Activated gamma-delta T cell (primary cell): ENCODE data around the gene ZBTB47.

Experiments
- DNase-seq: peaks from one replicate; lab custom pipeline; 2025; lab: John Stamatoyannopoulos, UW

The ZBTB47 gene

DNA sequence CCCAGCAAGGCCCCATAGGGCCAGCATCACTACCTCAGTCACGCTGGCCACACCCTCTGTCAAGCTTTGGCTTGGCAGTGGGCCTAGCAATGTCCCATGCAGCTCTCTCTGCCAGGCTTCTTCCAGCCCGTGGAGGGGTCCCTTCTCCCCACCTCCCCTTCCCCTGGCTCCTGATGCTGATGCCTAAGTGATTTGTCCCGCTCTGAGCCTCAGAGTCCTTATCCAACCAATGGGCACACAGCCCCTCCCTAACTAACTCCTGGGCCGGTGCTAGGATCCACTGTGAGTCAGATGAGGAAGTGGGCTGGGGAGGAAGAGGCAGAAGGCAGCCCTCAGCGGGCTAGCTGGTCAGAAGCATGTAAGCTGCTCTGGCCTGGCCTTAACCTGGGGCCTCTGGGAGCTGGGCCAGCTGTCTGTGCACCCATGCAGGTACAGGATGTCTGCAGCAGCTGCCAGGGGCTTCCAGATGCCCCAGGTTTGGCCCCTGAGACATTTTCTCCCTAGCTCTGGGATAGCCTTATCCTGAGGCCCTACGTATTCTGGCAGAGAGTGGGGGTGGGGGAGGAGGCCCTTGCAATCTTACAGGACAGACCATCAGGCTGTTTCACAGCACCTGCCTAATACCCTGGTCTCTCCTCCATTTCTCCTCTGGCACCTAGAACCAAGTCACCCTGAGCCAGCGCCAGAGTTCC is 740 bp upstream of the ZBTB47 start:
- no peak for DNase-seq

- no peak for DNase-seq
Measured at GRCh38 chr3:42653303-42653559, 266 bp upstream of the ZBTB47 start.

GRCh38 chr3:42654331-42655201 is 1.1 kb downstream of the ZBTB47 start:
- no peak for DNase-seq

DNA sequence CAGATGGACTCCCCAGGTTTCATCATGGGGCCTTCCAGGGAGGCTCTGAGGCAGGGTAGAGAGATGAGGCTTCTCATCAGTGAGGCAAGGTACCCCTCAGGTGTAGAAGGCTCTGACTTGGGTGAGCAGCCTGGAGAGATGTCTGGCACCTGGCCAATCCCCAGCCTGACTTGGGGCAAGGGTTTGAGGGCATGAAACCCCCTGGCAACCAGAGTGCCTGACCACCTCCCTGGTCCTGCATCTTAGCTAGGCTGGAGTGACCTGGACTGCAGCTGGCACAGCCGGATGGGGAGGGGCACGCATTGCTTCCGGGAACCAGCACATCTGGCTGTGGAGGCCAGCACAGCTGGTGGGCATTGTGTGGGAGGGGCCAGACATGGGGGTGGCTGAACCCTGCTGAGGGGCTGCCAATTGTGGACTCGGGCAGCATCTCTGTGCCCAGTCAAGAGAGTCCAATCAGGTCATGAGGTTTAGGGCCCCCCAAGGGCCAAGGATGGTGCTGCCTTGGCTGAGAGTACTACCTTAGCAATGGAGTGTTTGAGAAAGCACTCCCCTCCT is 1.9 kb downstream of the ZBTB47 start:
- DNase-seq, result no peak

DNA sequence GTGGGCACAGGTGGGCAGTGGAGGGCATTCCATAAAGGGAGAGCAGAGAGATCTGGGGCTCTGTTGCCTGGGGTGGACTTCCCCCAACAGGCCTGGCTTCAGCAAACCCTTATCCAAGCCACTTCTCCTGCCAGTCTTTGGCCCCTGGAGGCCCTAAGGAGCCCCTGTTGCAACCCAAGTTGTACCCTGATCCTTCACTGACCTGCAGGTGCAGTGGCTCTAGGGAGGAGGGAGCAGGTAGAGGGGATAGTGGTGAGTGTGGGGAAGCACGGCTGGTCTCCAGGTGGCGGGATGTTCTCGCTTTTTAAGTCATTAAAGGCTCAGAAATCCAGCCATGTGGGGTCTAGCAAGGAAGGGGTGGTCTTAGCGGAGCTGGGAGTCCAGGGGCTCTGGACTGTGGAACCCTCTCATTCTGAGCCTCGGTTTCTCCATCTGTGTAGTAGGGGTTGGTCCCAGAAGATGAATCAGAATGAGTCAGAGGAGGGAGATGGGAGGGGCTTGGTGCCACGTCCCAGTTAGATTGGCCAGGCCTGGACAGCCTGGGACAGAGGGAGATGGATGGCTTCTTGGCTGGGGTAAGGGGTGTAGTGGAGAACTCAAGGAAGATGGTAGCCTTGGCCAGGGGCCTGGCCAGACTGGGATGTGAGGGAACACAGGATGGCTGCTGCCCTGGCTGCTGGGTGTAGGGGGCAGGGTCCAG is 2.6 kb downstream of the ZBTB47 start:
- DNase-seq, result no peak

DNA sequence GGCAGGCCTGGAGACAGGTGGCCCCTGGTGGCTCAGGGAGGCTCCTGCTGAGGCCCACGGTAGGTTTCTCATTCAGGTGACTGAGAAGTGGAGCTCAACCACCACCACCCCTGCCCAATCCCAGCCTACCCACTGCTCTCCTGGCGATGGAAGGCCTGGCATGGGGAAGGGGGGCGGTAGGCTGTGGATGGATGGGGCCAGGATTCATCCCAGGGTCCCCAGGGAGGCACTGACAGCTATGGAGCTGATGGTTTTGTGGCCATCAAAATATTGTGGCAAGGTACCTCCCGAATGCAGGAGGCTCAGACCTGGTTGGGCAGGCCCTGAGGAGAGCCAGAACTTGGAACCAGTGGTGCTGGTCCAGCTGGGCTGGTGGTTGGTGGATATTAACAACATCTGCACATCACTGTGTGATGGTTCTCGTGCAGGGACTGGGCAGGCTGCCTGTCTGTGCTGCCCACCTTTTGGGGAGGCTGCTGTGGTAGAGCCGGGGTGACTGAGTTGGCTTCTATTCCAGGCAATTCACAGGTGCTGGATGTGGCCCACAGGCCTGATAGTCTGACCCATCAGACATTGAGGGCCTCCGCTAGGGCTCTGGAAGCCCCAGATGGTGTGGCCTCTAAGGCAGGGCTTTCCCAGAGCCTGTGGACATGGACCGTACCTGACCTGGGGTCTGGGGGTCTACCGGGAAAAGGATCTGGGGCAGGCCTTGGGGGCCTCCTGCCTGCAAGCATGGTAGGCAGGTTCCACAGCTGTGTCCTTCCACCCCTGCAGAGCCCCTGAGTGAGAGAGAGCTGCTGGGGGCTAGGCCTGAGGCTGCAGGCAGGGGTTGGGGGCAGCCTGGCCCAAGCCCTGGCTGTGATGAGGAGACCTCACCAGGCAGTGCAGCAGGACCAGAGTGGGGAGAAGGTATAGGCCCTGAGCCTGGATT is 3.4 kb downstream of the ZBTB47 start:
- no peak for DNase-seq

DNA sequence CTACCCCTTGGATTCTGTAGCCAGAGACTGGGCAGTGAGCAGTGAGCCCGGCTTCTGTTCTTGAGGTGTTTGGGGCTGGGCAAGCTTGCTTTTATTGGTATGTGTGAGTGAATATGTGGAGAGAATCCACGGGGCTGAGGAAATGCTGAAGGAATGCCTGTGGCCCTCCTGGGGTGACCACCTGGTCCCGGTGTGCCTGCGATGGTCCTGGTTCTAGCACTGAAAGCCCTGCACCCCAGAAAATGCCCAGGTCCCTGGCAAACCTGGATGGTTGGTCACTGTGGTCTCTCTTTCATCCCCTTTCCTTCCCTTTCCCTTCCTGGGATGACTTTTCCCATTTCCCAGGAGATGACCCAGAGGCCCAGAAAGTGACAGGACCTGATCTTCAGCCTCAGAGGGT is 4.2 kb downstream of the ZBTB47 start:
- no peak for DNase-seq

GRCh38 chr3:42658091-42658770 is 4.7 kb downstream of the ZBTB47 start:
- DNase-seq, result no peak

GRCh38 chr3:42658771-42659390 is 5.4 kb downstream of the ZBTB47 start:
- no peak for DNase-seq

GRCh38 chr3:42659451-42660130 is 6.1 kb downstream of the ZBTB47 start:
- no peak for DNase-seq

DNA sequence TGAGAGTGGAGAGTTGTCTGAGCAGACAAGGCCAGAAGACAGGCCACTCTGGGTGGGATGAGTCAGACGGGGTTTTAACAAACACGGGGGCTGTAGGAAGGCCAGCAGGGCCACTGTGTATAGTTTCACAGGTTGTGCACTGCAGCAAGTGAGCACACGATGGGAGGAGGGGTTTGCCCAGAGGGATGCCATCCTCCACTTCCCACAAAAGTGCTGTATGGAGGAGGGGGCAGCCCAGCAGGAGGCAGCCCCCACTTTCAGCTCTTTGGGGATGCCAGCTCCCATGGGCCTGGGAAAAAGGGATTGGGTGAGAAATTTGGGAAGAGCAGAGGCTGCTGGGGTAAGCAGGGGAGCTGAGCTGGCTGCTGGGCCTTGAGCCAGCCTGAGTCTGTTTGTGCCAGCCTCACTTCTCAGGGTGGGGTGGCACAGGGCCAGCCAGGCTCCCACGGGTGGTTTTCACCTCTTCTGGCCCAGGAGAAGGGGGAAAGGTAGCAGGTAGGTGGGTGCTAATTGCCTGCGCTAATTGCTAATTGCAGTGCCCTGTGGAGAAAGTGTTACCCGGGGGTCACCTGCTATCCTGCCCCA is 6.7 kb downstream of the ZBTB47 start:
- DNase-seq, result no peak

GRCh38 chr3:42660898-42661297 is 7.4 kb downstream of the ZBTB47 start:
- DNase-seq, result no peak

DNA sequence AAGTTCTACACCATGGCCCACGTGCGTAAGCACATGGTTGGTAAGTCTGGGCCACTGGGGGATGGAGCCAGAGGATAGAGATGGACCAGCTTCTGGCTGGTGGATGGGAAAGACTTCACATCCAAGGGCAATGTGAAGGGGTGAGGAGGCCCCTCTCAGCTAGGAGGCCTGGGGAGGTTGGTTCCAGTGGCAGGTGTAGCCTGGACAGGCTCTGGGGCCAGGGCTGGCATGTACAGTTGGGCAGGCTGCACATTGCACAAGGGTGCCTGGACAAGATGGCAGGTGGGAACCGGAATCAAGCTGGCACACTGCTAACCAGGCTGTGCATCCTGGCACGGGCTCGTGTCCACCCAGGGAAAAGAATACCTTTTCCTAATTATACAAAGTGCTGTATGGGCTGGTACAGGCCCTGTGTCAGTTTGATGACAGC is 8.1 kb downstream of the ZBTB47 start:
- DNase-seq, result no peak

GRCh38 chr3:42662037-42662812 is 8.7 kb downstream of the ZBTB47 start:
- no peak for DNase-seq

DNA sequence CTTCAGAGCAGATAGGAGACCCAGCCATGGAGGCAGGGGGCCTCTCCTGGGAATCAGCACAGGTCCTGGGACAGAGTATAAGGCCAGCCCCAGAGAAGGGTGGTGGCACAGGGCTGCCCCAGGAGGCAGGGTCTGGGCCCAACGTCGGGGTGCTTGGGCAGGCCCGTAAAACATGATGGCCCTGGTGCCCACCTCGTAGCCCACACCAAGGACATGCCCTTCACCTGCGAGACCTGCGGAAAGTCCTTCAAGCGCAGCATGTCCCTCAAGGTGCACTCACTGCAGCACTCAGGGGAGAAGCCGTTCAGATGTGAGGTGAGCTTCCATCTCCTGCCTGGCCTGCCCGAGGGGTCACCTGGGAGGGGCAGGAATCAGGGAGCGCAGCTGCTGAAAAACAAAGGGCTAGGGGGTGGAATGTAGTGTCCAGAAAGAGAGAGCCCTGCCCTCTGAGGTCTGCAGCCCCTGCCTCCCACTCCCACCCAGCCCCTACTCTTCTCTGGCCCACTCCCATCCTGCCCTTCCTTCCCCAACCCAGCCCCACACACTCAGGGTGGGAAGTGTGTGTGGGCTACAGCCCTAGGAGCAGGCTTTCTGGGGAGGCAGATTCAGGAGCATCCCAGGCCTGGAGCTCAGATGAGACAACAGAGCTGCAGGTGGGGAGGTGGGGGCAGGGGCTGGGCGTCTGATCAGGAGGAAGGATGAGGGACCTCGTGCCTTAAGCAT is 9.5 kb downstream of the ZBTB47 start:
- DNase-seq, result no peak

DNA sequence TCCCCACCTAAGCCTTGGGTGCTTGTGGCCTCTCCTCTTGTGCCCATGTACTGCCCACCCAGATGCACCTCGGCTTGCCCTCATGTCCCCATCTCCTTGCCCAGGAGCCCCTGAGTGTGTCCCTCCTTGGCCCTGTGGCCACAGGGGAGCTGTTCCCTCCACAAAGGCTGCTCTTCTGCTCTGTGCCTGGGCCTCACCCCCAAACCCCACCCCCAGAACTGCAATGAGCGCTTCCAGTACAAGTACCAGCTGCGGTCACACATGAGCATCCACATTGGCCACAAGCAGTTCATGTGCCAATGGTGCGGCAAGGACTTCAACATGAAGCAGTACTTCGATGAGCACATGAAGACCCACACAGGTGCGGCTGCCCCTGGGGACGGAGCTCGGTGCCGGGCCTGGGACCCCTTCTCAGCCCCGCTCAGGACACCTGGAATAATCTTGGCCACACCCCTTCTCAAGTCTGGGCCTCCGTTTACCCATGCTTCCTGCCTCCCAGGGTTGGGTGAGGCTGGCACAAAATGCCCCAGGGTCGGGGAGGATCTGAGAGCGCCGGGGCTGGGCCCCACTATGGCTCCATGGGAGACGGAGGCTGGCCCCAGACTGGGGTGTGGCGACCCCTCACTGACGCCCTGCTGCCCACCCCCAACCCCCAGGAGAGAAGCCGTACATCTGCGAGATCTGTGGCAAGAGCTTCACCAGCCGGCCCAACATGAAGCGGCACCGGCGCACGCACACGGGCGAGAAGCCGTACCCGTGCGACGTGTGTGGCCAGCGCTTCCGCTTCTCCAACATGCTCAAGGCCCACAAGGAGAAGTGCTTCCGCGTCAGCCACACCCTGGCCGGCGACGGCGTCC is 10.3 kb downstream of the ZBTB47 start:
- no peak for DNase-seq

- DNase-seq, result no peak
Measured at GRCh38 chr3:42664438-42664803, 10.9 kb downstream of the ZBTB47 start.
